Gastrocnemius medialis (tissue), 4 donors: ENCODE measurements around the gene NLGN3. TPM values are rescaled to one million over a fixed set of nuclear protein-coding genes. Genes with fewer than 3 reads are reported as not detected.

Source experiments
- ATAC-seq, 2 donors: fragments of 150-250 bp; one replicate each; pipeline ENCODE4 v1.9.1; 2016
- DNase-seq, 2 donors: peaks; one replicate each; pipeline ENCODE4 v3.0.0-alpha.2; 2019
- H3K27ac ChIP-seq, 4 donors: fragments of 200-600 bp; sonication (generic); 1 replicate in 1 of 4; 2 replicates in 3 of 4; pipeline ENCODE4 v1.5.1; 2016 to 2018; ENCODE audit warnings: mild to moderate bottlenecking in 2 of 4, moderate library complexity in 1 of 4
- H3K27me3 ChIP-seq, 3 donors: fragments of 200-600 bp; sonication (generic) in 2 of 3; 1 replicate in 1 of 3; 2 replicates in 2 of 3; pipeline versions ENCODE4 v1.5.1 to v1.6.0; 2016 to 2019; ENCODE audit warnings: mild to moderate bottlenecking in 1 of 3, moderate library complexity in 1 of 3
- H3K36me3 ChIP-seq, 2 donors: fragments of 200-600 bp; sonication (generic) in 1 of 2; one replicate each; pipeline ENCODE4 v1.5.1; 2017 to 2018
- H3K4me1 ChIP-seq, 2 donors: fragments of 200-600 bp; sonication (generic) in 1 of 2; one replicate each; pipeline ENCODE4 v1.5.1; 2016 to 2017; ENCODE audit warnings: mild to moderate bottlenecking in 2 of 2
- H3K4me3 ChIP-seq, 4 donors: fragments of 200-600 bp; sonication (generic) in 3 of 4; 1 replicate in 1 of 4; 2 replicates in 3 of 4; pipeline ENCODE4 v1.5.1; 2016 to 2019; ENCODE audit warnings: mild to moderate bottlenecking in 2 of 4
- H3K9me3 ChIP-seq, 3 donors: fragments of 200-600 bp; sonication (generic) in 2 of 3; 1 replicate in 1 of 3; 2 replicates in 2 of 3; pipeline ENCODE4 v1.5.1; 2016 to 2019
- CTCF ChIP-seq, 5 experiments: fragments of 450-650 bp in 3 of 5; fragments of 200-600 bp in 2 of 5; sonication (generic) in 2 of 5; IDR thresholded peaks in 4 of 5; conservative IDR thresholded peaks in 1 of 5; 1 replicate in 4 of 5; 2 replicates in 1 of 5; pipeline ENCODE4 v1.5.1; 2016 to 2019; ENCODE audit warnings: antibody characterized with exemption in 5 of 5, mild to moderate bottlenecking in 3 of 5, moderate library complexity in 3 of 5
- POLR2A ChIP-seq, 2 donors: fragments of 450-650 bp; IDR thresholded peaks; one replicate each; pipeline ENCODE4 v1.6.1; 2017; ENCODE audit warnings: antibody characterized with exemption in 2 of 2, mild to moderate bottlenecking in 2 of 2, moderate library complexity in 2 of 2
- in situ Hi-C, 4 donors: fragments of 200-750 bp; cut with MboI; loops; one replicate each; pipeline versions ENCODE4 v1.15.0 to v1.8.0; 2017; ENCODE audit warnings: low sequenced_read_pairs in 4 of 4
- intact Hi-C: fragments of 100-400 bp; cut with DNase I; formaldehyde crosslinking; loops from one replicate; pipeline ENCODE4 v1.15.1; 2023; ENCODE audit warnings: low total_unique reads
- total RNA-seq, 4 donors: library from RNA; depleted of rRNA; stranded (reverse); fragments of >200 nt; gene quantifications; one replicate each; pipeline versions ENCODE4 v1.1.0 to v1.2.3, GENCODE V29; 2016

Gene NLGN3
- total RNA-seq, 4 donors from 2014 or later, result 0.31 to 0.39 (median 0.31) TPM; not detected in 1

GRCh38 chrX:71168134-71168533, 23.5 kb downstream of the NLGN3 start:
- H3K4me1 ChIP-seq, result no peaks in the 10 kb centered on the region
- H3K27me3 ChIP-seq, result no peaks in the 10 kb centered on the region
- intact Hi-C loops, result no loop called here
- H3K4me3 ChIP-seq, result no peak overlapping the region
- DNase-seq (no peak), ATAC-seq (no peak)
- no peaks in the 10 kb centered on the region for H3K9me3 ChIP-seq
- in situ Hi-C loops, result loop anchor here in 1 of 4 donors (25.0 kb wide), 1 partner anchor 181 kb away; no protein-coding TSS in a partner anchor
- no peaks in the 10 kb centered on the region for H3K36me3 ChIP-seq
- TF ChIP-seq POLR2A (IDR thresholded peaks at IDR 0.05) (no peak), CTCF (IDR thresholded peaks at IDR 0.05 in 4 of 5, conservative IDR thresholded peaks at IDR 0.05 in 1 of 5) (no peak)
- no peak overlapping the region for H3K27ac ChIP-seq

GRCh38 chrX:71169586-71169985, 24.9 kb downstream of the NLGN3 start:
- Histone ChIP-seq H3K4me1 (no peaks in the 10 kb centered on the region), H3K4me3 (no peak overlapping the region), H3K27me3 (no peaks in the 10 kb centered on the region), H3K27ac (no peak overlapping the region), H3K9me3 (no peaks in the 10 kb centered on the region), H3K36me3 (no peaks in the 10 kb centered on the region)
- DNase-seq (no peak), ATAC-seq (no peak)
- in situ Hi-C loops, result loop anchor here in 1 of 4 donors (25.0 kb wide), 1 partner anchor 182 kb away; no protein-coding TSS in a partner anchor
- TF ChIP-seq CTCF (IDR thresholded peaks at IDR 0.05 in 4 of 5, conservative IDR thresholded peaks at IDR 0.05 in 1 of 5) (no peak), POLR2A (IDR thresholded peaks at IDR 0.05) (no peak)
- intact Hi-C loops, result no loop called here

GRCh38 chrX:71170660-71171059, 26.0 kb downstream of the NLGN3 start:
- intact Hi-C loops, result no loop called here
- no peak for DNase-seq
- H3K9me3 ChIP-seq, result no peaks in the 10 kb centered on the region
- no peak for ATAC-seq
- no peaks in the 10 kb centered on the region for H3K36me3 ChIP-seq
- TF ChIP-seq POLR2A (IDR thresholded peaks at IDR 0.05), result no peak
- TF ChIP-seq CTCF (IDR thresholded peaks at IDR 0.05 in 4 of 5, conservative IDR thresholded peaks at IDR 0.05 in 1 of 5), result no peak
- in situ Hi-C loops, result loop anchor here in 2 of 4 donors (10.0 to 25.0 kb wide), 2 partner anchors 183 to 406 kb away; no protein-coding TSS in a partner anchor
- no peak overlapping the region for H3K4me3 ChIP-seq
- no peak overlapping the region for H3K27ac ChIP-seq
- H3K4me1 ChIP-seq, result no peaks in the 10 kb centered on the region
- no peaks in the 10 kb centered on the region for H3K27me3 ChIP-seq

- Histone ChIP-seq H3K4me1 (no peaks in the 10 kb centered on the region), H3K9me3 (no peaks in the 10 kb centered on the region), H3K4me3 (no peak overlapping the region), H3K27ac (no peak overlapping the region), H3K27me3 (no peaks in the 10 kb centered on the region), H3K36me3 (no peaks in the 10 kb centered on the region)
- no peak for ATAC-seq
- in situ Hi-C loops (loop anchor here in 2 of 4 donors (10.0 to 25.0 kb wide), 2 partner anchors 184 to 406 kb away; no protein-coding TSS in a partner anchor), intact Hi-C loops (no loop called here)
- DNase-seq, result no peak
- TF ChIP-seq POLR2A (IDR thresholded peaks at IDR 0.05) (no peak), CTCF (IDR thresholded peaks at IDR 0.05 in 4 of 5, conservative IDR thresholded peaks at IDR 0.05 in 1 of 5) (no peak)
Observed at GRCh38 chrX:71171110-71171801, 26.6 kb downstream of the NLGN3 start.
